Body of pancreas (tissue), 4 donors: ENCODE results near the gene KRTAP20-4. TPM values are rescaled to one million over a fixed set of nuclear protein-coding genes. Genes with fewer than 3 reads are reported as not detected.

Experiments
- ATAC-seq: fragments of 150-250 bp; one replicate; pipeline ENCODE4 v1.9.1; 2016
- DNase-seq, 4 donors: peaks; one replicate each; pipeline ENCODE4 v3.0.0-alpha.2; 2019
- H3K27ac ChIP-seq, 4 donors: fragments of 200-600 bp; sonication (generic); 1 replicate in 3 of 4; 2 replicates in 1 of 4; pipeline versions ENCODE4 v1.5.1 to v1.6.1; 2016 to 2019; ENCODE audit warnings: mild to moderate bottlenecking in 1 of 4, mixed read lengths in 1 of 4, moderate library complexity in 1 of 4
- H3K27me3 ChIP-seq, 2 donors: fragments of 200-600 bp; sonication (generic); one replicate each; pipeline ENCODE4 v1.6.0; 2016; ENCODE audit warnings: mild to moderate bottlenecking in 1 of 2
- H3K36me3 ChIP-seq, 2 donors: fragments of 200-600 bp; sonication (generic); replicated peaks in 1 of 2; 2 replicates each; pipeline ENCODE4 v1.5.1; 2016; ENCODE audit warnings: low read depth in 2 of 2; ENCODE audit not compliant: insufficient read depth in 1 of 2
- H3K4me1 ChIP-seq: fragments of 200-600 bp; sonication (generic); one replicate; pipeline ENCODE4 v1.6.0; 2016
- H3K4me3 ChIP-seq, 2 donors: fragments of 200-600 bp; sonication (generic); 1 replicate in 1 of 2; 2 replicates in 1 of 2; pipeline ENCODE4 v1.5.1; 2016 to 2019
- H3K9me3 ChIP-seq, 3 donors: fragments of 200-600 bp; sonication (generic); 1 replicate in 2 of 3; 2 replicates in 1 of 3; pipeline ENCODE4 v1.5.1; 2016
- CTCF ChIP-seq, 7 experiments: fragments of 450-650 bp in 4 of 7; fragments of 200-600 bp in 3 of 7; sonication (generic) in 3 of 7; IDR thresholded peaks; one replicate each; pipeline ENCODE4 v1.5.1; 2016 to 2019; ENCODE audit warnings: antibody characterized with exemption in 7 of 7
- POLR2A ChIP-seq, 3 donors: fragments of 450-650 bp; IDR thresholded peaks; one replicate each; pipeline ENCODE4 v1.6.1; 2016; ENCODE audit warnings: antibody characterized with exemption in 3 of 3, mild to moderate bottlenecking in 2 of 3
- WGBS, 2 donors: methylation state at CpG; one replicate each; pipeline ENCODE4 v1.1.5; 2017; 5-methylcytosine and 5-hydroxymethylcytosine counted together
- intact Hi-C: fragments of 100-400 bp; cut with DNase I; formaldehyde crosslinking; loops from one replicate; pipeline ENCODE4 v1.15.1; 2023
- total RNA-seq, 2 donors: library from RNA; depleted of rRNA; stranded (reverse); fragments of >200 nt; gene quantifications; one replicate each; pipeline ENCODE4 v1.1.0, GENCODE V29; 2016

KRTAP20-4 gene
- total RNA-seq, 2 donors from 2014 or later: not detected

- no peak for DNase-seq
- Histone ChIP-seq H3K4me3 (no peak overlapping the region), H3K27ac (no peak overlapping the region), H3K36me3 (no peaks in the 10 kb centered on the region), H3K4me1 (no peaks in the 10 kb centered on the region), H3K27me3 (no peaks in the 10 kb centered on the region), H3K9me3 (no peaks in the 10 kb centered on the region)
- intact Hi-C loops: no loop called here
- ATAC-seq: no peak
- TF ChIP-seq POLR2A (IDR thresholded peaks at IDR 0.05): no peak
- no peak for TF ChIP-seq CTCF (IDR thresholded peaks at IDR 0.05)
- WGBS, 2 donors: 60 to 67% methylated on average over 2 of the region's 2 CpGs
These were observed 8.3 kb upstream of the KRTAP20-4 start for GRCh38 chr21:30612132-30612531.

- Histone ChIP-seq H3K27me3 (no peaks in the 10 kb centered on the region), H3K4me3 (no peak within 1 kb of the TSS), H3K4me1 (no peaks in the 10 kb centered on the region), H3K9me3 (no peaks in the 10 kb centered on the region), H3K27ac (no peak within 1 kb of the TSS), H3K36me3 (no peaks in the 10 kb centered on the region)
- intact Hi-C loops: no loop called here
- TF ChIP-seq POLR2A (IDR thresholded peaks at IDR 0.05): no peak
- no peak for TF ChIP-seq CTCF (IDR thresholded peaks at IDR 0.05)
- WGBS, 2 donors: 50 to 65% methylated on average over 2 of the region's 2 CpGs
- ATAC-seq (no peak), DNase-seq (no peak)
These were observed 6.6 kb upstream of the KRTAP20-4 start, which contains the start of gene KRTAP6-1 for GRCh38 chr21:30613836-30614235. Gene KRTAP6-1 (minus strand): TSS chr21:30613930. CDS start chr21:30613904, 26 bp downstream.

GRCh38 chr21:30615199-30615598 lies 5.2 kb upstream of the KRTAP20-4 start:
- no peaks in the 10 kb centered on the region for H3K27me3 ChIP-seq
- H3K4me3 ChIP-seq: no peak overlapping the region
- H3K36me3 ChIP-seq: no peaks in the 10 kb centered on the region
- H3K4me1 ChIP-seq: no peaks in the 10 kb centered on the region
- TF ChIP-seq POLR2A (IDR thresholded peaks at IDR 0.05): no peak
- no peak for TF ChIP-seq CTCF (IDR thresholded peaks at IDR 0.05)
- DNase-seq: no peak
- no peak for ATAC-seq
- intact Hi-C loops: no loop called here
- H3K9me3 ChIP-seq: no peaks in the 10 kb centered on the region
- no peak overlapping the region for H3K27ac ChIP-seq

GRCh38 chr21:30616125-30616524 lies 4.3 kb upstream of the KRTAP20-4 start, which contains the start of gene KRTAP20-1:
Gene KRTAP20-1 (plus strand): TSS chr21:30616425. CDS start chr21:30616455, 30 bp downstream.
- H3K27me3 ChIP-seq: no peaks in the 10 kb centered on the region
- H3K9me3 ChIP-seq: no peaks in the 10 kb centered on the region
- WGBS, 2 donors: 76 to 94% methylated on average over 2 of the region's 2 CpGs
- intact Hi-C loops: no loop called here
- ATAC-seq: no peak
- H3K36me3 ChIP-seq: no peaks in the 10 kb centered on the region
- no peak within 1 kb of the TSS for H3K27ac ChIP-seq
- TF ChIP-seq CTCF (IDR thresholded peaks at IDR 0.05) (no peak), POLR2A (IDR thresholded peaks at IDR 0.05) (no peak)
- no peak for DNase-seq
- no peaks in the 10 kb centered on the region for H3K4me1 ChIP-seq
- no peak within 1 kb of the TSS for H3K4me3 ChIP-seq

- TF ChIP-seq POLR2A (IDR thresholded peaks at IDR 0.05) (no peak), CTCF (IDR thresholded peaks at IDR 0.05) (no peak)
- Histone ChIP-seq H3K9me3 (no peaks in the 10 kb centered on the region), H3K27ac (no peak overlapping the region), H3K4me3 (no peak overlapping the region), H3K4me1 (no peaks in the 10 kb centered on the region), H3K27me3 (no peaks in the 10 kb centered on the region), H3K36me3 (no peaks in the 10 kb centered on the region)
- intact Hi-C loops: no loop called here
- DNase-seq (no peak), ATAC-seq (no peak)
These were observed 347 bp upstream of the KRTAP20-4 start for GRCh38 chr21:30620080-30620479.
